ENCODE results near the gene GJD4.

- TF ChIP-seq, protein P1, sequence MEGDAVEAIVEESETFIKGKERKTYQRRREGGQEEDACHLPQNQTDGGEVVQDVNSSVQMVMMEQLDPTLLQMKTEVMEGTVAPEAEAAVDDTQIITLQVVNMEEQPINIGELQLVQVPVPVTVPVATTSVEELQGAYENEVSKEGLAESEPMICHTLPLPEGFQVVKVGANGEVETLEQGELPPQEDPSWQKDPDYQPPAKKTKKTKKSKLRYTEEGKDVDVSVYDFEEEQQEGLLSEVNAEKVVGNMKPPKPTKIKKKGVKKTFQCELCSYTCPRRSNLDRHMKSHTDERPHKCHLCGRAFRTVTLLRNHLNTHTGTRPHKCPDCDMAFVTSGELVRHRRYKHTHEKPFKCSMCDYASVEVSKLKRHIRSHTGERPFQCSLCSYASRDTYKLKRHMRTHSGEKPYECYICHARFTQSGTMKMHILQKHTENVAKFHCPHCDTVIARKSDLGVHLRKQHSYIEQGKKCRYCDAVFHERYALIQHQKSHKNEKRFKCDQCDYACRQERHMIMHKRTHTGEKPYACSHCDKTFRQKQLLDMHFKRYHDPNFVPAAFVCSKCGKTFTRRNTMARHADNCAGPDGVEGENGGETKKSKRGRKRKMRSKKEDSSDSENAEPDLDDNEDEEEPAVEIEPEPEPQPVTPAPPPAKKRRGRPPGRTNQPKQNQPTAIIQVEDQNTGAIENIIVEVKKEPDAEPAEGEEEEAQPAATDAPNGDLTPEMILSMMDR (IDR thresholded peaks at IDR 0.05), result no peak
- no peak for TF ChIP-seq POLR2A (IDR thresholded peaks at IDR 0.05)
Observed at GRCh38 chr10:35592441-35592840, 12.7 kb upstream of the GJD4 start.

Data from lower leg skin (tissue), 3 donors.